ENCODE results near the gene SEMA6C. TPM values are rescaled to one million over a fixed set of nuclear protein-coding genes. Genes with fewer than 3 reads are reported as not detected.

Gene SEMA6C
- total and polyA plus RNA-seq, 10 donors = 2.0 to 9.4 (median 4.2) TPM

DNA sequence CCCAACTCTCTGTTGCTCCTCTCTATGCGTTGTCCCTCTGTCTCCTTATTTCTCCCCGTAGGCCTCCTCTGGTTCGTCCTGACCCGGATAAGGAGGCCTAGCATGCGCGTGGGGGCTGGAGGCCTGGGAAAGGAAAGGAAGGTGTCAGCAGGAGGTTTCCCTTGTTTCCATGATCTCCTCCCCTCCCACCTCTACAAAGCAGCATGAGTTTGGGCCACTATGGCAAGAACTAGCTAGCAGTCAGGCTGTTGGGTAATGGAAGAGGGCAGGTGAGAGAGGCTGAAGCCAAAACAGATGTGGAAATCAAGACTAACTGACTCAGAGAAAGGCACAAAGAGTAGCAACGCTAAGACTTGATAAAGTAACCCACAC, 687 bp upstream of the SEMA6C start:
- H3K27me3 ChIP-seq (replicated peaks in 1 of 7) = peaks cover 0 to 18% (median 8%) of the 10 kb centered on the region in 7 donors
- H3K4me3 ChIP-seq = peak overlapping the region; percentile 64 to 90 (median 80)
- TF ChIP-seq, protein P1, sequence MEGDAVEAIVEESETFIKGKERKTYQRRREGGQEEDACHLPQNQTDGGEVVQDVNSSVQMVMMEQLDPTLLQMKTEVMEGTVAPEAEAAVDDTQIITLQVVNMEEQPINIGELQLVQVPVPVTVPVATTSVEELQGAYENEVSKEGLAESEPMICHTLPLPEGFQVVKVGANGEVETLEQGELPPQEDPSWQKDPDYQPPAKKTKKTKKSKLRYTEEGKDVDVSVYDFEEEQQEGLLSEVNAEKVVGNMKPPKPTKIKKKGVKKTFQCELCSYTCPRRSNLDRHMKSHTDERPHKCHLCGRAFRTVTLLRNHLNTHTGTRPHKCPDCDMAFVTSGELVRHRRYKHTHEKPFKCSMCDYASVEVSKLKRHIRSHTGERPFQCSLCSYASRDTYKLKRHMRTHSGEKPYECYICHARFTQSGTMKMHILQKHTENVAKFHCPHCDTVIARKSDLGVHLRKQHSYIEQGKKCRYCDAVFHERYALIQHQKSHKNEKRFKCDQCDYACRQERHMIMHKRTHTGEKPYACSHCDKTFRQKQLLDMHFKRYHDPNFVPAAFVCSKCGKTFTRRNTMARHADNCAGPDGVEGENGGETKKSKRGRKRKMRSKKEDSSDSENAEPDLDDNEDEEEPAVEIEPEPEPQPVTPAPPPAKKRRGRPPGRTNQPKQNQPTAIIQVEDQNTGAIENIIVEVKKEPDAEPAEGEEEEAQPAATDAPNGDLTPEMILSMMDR (IDR thresholded peaks at IDR 0.05 in 8 of 11, conservative IDR thresholded peaks at IDR 0.05 in 3 of 11) = no peak
- TF ChIP-seq POLR2A (IDR thresholded peaks at IDR 0.05) (no peak), POLR2AphosphoS5 (IDR thresholded peaks at IDR 0.05) (no peak)
- intact Hi-C loops (cut with DNase I; ENCODE audit: low total_unique reads) = no loop called here
- DNase-seq = no peak
- no peaks in the 10 kb centered on the region for H3K36me3 ChIP-seq
- peak overlapping the region; percentile 48 to 78 (median 67) for H3K27ac ChIP-seq
- peaks cover 6 to 42% (median 20%) of the 10 kb centered on the region in 6 donors for H3K4me1 ChIP-seq
- no peaks in the 10 kb centered on the region for H3K9me3 ChIP-seq
- WGBS, 5 donors = 13 to 22% (median 20%) methylated on average over 7 of the region's 7 CpGs

DNA sequence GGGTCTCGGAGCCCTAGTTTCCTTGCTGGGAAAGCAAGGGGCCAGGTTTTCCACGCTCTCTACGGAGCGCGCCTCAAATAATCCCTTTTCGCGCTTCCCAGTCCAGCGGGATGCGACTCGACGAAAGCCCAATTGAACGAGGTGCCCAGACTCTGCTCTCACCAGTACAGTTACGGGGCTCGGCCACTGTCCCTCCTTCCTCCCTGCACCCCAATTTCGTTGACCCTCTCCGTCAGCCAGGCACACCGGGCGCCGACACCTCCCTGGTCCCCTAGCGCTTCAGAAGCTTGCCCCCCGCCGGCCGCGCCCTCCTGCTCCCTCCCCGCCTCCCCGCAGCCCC, 389 bp downstream of the SEMA6C start:
- Histone ChIP-seq H3K27me3 (replicated peaks in 1 of 7) (peaks cover 0 to 18% (median 8%) of the 10 kb centered on the region in 7 donors), H3K4me1 (peaks cover 6 to 42% (median 20%) of the 10 kb centered on the region in 6 donors), H3K4me3 (peak overlapping the region; percentile 64 to 90 (median 80)), H3K27ac (peak overlapping the region in 7 of 8 donors; percentile 48 to 78 (median 68)), H3K9me3 (no peaks in the 10 kb centered on the region), H3K36me3 (no peaks in the 10 kb centered on the region)
- no peak for DNase-seq
- WGBS, 5 donors = 0 to 3% (median 1%) methylated on average over 15 to 26 of the region's 26 CpGs
- TF ChIP-seq, protein P1 (IDR thresholded peaks at IDR 0.05 in 8 of 11, conservative IDR thresholded peaks at IDR 0.05 in 3 of 11) = no peak
- TF ChIP-seq POLR2A (IDR thresholded peaks at IDR 0.05) (no peak), POLR2AphosphoS5 (IDR thresholded peaks at IDR 0.05) (no peak)
- intact Hi-C loops (cut with DNase I; ENCODE audit: low total_unique reads) = no loop called here

DNA sequence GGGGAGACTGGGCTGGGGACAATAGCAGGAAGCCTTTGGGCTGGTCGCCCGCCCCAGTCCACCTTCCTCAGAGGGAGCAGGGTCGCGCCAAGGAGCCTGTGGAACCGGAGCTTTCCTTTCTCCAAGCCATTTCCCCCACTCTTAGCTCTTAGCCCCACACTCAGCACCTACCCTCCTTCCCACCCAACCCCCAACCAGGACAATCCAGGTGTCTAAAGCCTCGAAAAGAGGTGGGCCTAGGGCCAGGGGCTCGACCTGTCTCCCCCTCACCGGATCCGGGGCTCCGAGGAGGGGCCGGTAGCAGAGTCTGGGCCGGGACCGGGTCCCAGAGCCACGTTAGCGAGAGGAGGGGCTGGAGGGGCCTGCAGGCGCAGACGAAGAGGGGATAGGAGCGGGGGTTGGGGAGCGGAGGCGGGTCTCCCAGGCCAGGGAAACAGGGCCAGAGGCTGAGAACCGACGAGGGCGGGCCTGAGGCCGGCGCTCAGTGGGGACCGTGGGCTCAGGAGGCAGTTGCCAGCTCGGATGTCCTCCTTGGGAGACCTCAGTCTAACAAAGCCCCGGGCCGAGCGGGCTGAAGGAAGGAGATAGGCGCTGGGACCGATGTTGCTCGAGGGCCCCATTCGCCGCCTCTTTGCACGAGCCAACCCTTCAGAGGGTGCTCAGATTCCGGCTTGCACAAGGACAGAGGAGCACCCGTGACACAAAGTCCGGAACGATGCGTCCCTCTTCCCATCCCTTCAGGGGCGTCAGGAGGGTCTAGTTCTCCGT, 943 bp downstream of the SEMA6C start:
- Histone ChIP-seq H3K27ac (peak overlapping the region in 2 of 8 donors; percentile 68 to 78), H3K36me3 (no peaks in the 10 kb centered on the region), H3K4me3 (peak overlapping the region; percentile 64 to 90 (median 80)), H3K4me1 (peaks cover 6 to 42% (median 20%) of the 10 kb centered on the region in 6 donors), H3K27me3 (replicated peaks in 1 of 7) (peaks cover 0 to 18% (median 8%) of the 10 kb centered on the region in 7 donors), H3K9me3 (no peaks in the 10 kb centered on the region)
- TF ChIP-seq, protein P1 (IDR thresholded peaks at IDR 0.05 in 8 of 11, conservative IDR thresholded peaks at IDR 0.05 in 3 of 11) = no peak
- TF ChIP-seq POLR2AphosphoS5 (IDR thresholded peaks at IDR 0.05) (no peak), POLR2A (IDR thresholded peaks at IDR 0.05) (no peak)
- 26 to 45% (median 30%) methylated on average over 27 to 43 of the region's 43 CpGs for WGBS, 5 donors
- peak; percentile 79 for DNase-seq
- intact Hi-C loops (cut with DNase I; ENCODE audit: low total_unique reads) = no loop called here

DNA sequence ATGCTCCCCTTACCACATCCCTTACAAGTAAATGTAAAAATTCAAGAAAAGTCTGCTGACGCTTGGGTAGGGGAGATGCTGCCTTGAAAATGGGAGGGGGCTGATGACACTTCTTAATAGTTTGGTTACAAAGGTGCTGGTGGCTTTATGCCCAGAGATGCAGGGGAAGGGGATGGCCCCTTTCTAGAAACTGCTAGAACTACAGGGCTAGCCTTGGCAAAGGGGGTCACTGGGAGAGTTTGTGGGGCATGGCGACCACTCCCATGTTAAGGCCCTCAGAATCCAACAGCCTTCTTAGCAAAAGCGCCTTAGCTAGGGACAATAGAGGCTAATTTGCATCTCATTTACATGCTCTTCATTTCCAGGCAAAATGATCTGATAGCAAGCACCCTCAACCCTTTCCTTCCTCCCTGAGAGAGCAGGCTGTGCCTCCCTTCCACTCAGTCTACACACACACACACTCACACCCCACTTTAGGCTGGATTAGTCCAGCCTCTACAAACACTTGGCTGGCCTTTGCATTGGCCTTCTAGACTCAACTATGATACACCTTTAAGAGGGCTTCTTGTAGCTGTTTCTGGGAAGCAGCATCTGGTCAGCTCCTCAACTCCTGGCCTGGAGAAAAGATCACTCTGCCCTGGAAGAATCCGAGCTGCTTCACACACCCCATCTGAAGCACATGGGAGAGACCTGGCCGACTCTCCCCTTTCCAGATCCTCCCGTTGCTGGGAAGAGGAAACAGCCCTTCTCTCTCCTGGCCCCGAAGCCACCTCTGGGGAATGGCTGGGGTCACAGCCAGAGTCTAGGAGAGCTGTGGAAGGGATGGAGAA, 1.7 kb downstream of the SEMA6C start:
- H3K4me1 ChIP-seq = peaks cover 6 to 42% (median 20%) of the 10 kb centered on the region in 6 donors
- H3K36me3 ChIP-seq = no peaks in the 10 kb centered on the region
- 73 to 82% (median 78%) methylated on average over 7 of the region's 7 CpGs for WGBS, 5 donors
- H3K4me3 ChIP-seq = peak overlapping the region in 2 of 8 donors; percentile 87 to 89
- no peak for DNase-seq
- no peaks in the 10 kb centered on the region for H3K9me3 ChIP-seq
- intact Hi-C loops (cut with DNase I; ENCODE audit: low total_unique reads) = no loop called here
- H3K27me3 ChIP-seq (replicated peaks in 1 of 7) = peaks cover 0 to 18% (median 8%) of the 10 kb centered on the region in 7 donors
- TF ChIP-seq, protein P1 (IDR thresholded peaks at IDR 0.05 in 8 of 11, conservative IDR thresholded peaks at IDR 0.05 in 3 of 11) = no peak
- TF ChIP-seq POLR2A (IDR thresholded peaks at IDR 0.05) (no peak), POLR2AphosphoS5 (IDR thresholded peaks at IDR 0.05) (no peak)
- H3K27ac ChIP-seq = no peak overlapping the region

All from spleen (tissue), 11 donors.